ENCODE results near the gene PLCB3. TPM values are rescaled to one million over a fixed set of nuclear protein-coding genes. Genes with fewer than 3 reads are reported as not detected.

The PLCB3 gene
- polyA plus RNA-seq, 1 donor from 2014 or later = 2.1 TPM

- H3K79me2 ChIP-seq (replicated peaks; ENCODE audit: insufficient read depth, low read length) = no peaks in the 10 kb centered on the region
- no peaks in the 10 kb centered on the region for H3K9me2 ChIP-seq (ENCODE audit: insufficient read depth, low read length)
- H2AFZ ChIP-seq (ENCODE audit: low read depth, low read length) = peak overlapping the region; percentile 45
- no peaks in the 10 kb centered on the region for H4K20me1 ChIP-seq (ENCODE audit: insufficient read depth)
- H3K9ac ChIP-seq (ENCODE audit: low read length) = peak overlapping the region; percentile 87
- H3K27ac ChIP-seq (ENCODE audit: low read length) = peak overlapping the region; percentile 87
- peaks cover 6% of the 10 kb centered on the region for H3F3A ChIP-seq (ENCODE audit: insufficient read depth, low read length, poor library complexity, severe bottlenecking)
- no peaks in the 10 kb centered on the region for H3K36me3 ChIP-seq (ENCODE audit: insufficient read depth, low read length)
- no peaks in the 10 kb centered on the region for H3K27me3 ChIP-seq (ENCODE audit: insufficient read depth, low read depth, low read length)
- no peaks in the 10 kb centered on the region for H3K9me3 ChIP-seq (ENCODE audit: low read length)
- peak overlapping the region; percentile 97 for H3K4me2 ChIP-seq (ENCODE audit: low read length)
- peak overlapping the region; percentile 96 for H3K4me3 ChIP-seq (ENCODE audit: low read length)
- TF ChIP-seq REST (IDR thresholded peaks at IDR 0.05; ENCODE audit: borderline replicate concordance) (no peak), TAF1 (IDR thresholded peaks at IDR 0.05; ENCODE audit: low read depth) (peak; percentile 49), SMC3 (conservative IDR thresholded peaks at IDR 0.05; ENCODE audit: poor library complexity) (peak; percentile 70), EP300 (conservative IDR thresholded peaks at IDR 0.05; ENCODE audit: poor library complexity, severe bottlenecking) (peak; percentile 39), POLR2AphosphoS5 (IDR thresholded peaks at IDR 0.05) (peak; percentile 76), EZH2 (IDR thresholded peaks at IDR 0.05; ENCODE audit: borderline replicate concordance, insufficient read depth, low read length, poor library complexity, severe bottlenecking) (no peak), CTCF (IDR thresholded peaks at IDR 0.05; ENCODE audit: poor library complexity, severe bottlenecking) (peak; percentile 62), MXI1 (conservative IDR thresholded peaks at IDR 0.05; ENCODE audit: poor library complexity, severe bottlenecking) (peak; percentile 71), RAD21 (conservative IDR thresholded peaks at IDR 0.05) (peak; percentile 70)
Measured at GRCh38 chr11:64269540-64270220, 18.4 kb downstream of the PLCB3 start.

GRCh38 chr11:64275031-64275800, 23.9 kb downstream of the PLCB3 start:
- Histone ChIP-seq H3K9me2 (ENCODE audit: insufficient read depth, low read length) (no peaks in the 10 kb centered on the region), H3K36me3 (ENCODE audit: insufficient read depth, low read length) (no peaks in the 10 kb centered on the region), H3K4me3 (ENCODE audit: low read length) (no peak overlapping the region), H3K9me3 (ENCODE audit: low read length) (no peaks in the 10 kb centered on the region), H3F3A (ENCODE audit: insufficient read depth, low read length, poor library complexity, severe bottlenecking) (peaks cover 4% of the 10 kb centered on the region), H3K27me3 (ENCODE audit: insufficient read depth, low read depth, low read length) (no peaks in the 10 kb centered on the region), H4K20me1 (ENCODE audit: insufficient read depth) (no peaks in the 10 kb centered on the region), H3K9ac (ENCODE audit: low read length) (no peak overlapping the region), H2AFZ (ENCODE audit: low read depth, low read length) (no peak overlapping the region), H3K4me2 (ENCODE audit: low read length) (no peak overlapping the region), H3K27ac (ENCODE audit: low read length) (no peak overlapping the region), H3K79me2 (replicated peaks; ENCODE audit: insufficient read depth, low read length) (no peaks in the 10 kb centered on the region)
- TF ChIP-seq CTCF (IDR thresholded peaks at IDR 0.05; ENCODE audit: poor library complexity, severe bottlenecking) = no peak
